Liver (tissue), 9 donors: ENCODE measurements around the gene IFIT1. TPM values are rescaled to one million over a fixed set of nuclear protein-coding genes. Genes with fewer than 3 reads are reported as not detected.
A peak's percentile ranks its signal among the peaks of the same experiment; 100 is the strongest.

Experiments used
- DNase-seq: peaks from one replicate; pipeline ENCODE4 v3.0.0-alpha.2; 2017; ENCODE audit warnings: low spot score
- H3K27ac ChIP-seq, 2 donors: one replicate each; pipeline ENCODE4 v1.7.0; 2013; ENCODE audit warnings: inconsistent platforms in 2 of 2, low read length in 2 of 2, control low read depth in 1 of 2, low read depth in 1 of 2, mild to moderate bottlenecking in 1 of 2
- H3K27me3 ChIP-seq, 4 donors: one replicate each; pipeline versions ENCODE4 v1.6.1 to v1.7.0; 2013; ENCODE audit warnings: low read length in 3 of 4, inconsistent platforms in 1 of 4, mild to moderate bottlenecking in 1 of 4, moderate library complexity in 1 of 4; ENCODE audit not compliant: control insufficient read depth in 4 of 4, insufficient read depth in 4 of 4
- H3K36me3 ChIP-seq, 4 donors: one replicate each; pipeline versions ENCODE4 v1.6.1 to v1.7.0; 2013; ENCODE audit warnings: low read length in 3 of 4, mild to moderate bottlenecking in 3 of 4, low read depth in 1 of 4, moderate library complexity in 1 of 4; ENCODE audit not compliant: control insufficient read depth in 4 of 4, insufficient read depth in 3 of 4
- H3K4me1 ChIP-seq, 4 donors: one replicate each; pipeline versions ENCODE4 v1.6.1 to v1.7.0; 2013; ENCODE audit warnings: low read length in 3 of 4, mild to moderate bottlenecking in 3 of 4, moderate library complexity in 1 of 4; ENCODE audit not compliant: control insufficient read depth in 4 of 4, insufficient read depth in 4 of 4
- H3K4me3 ChIP-seq, 3 donors: one replicate each; pipeline versions ENCODE4 v1.6.1 to v1.7.0; 2013; ENCODE audit warnings: low read length in 3 of 3, control low read depth in 1 of 3, low read depth in 1 of 3, mild to moderate bottlenecking in 1 of 3
- H3K9ac ChIP-seq, 2 donors: one replicate each; pipeline ENCODE4 v1.7.0; 2013; ENCODE audit warnings: low read length in 2 of 2, mild to moderate bottlenecking in 2 of 2, moderate library complexity in 2 of 2, control low read depth in 1 of 2, low read depth in 1 of 2
- H3K9me3 ChIP-seq, 4 donors: one replicate each; pipeline versions ENCODE4 v1.6.1 to v1.7.0; 2013; ENCODE audit warnings: low read length in 3 of 4; ENCODE audit not compliant: control insufficient read depth in 4 of 4
- ATF3 ChIP-seq: IDR thresholded peaks from 2 replicates; pipeline ENCODE4 v1.6.1; 2016; ENCODE audit warnings: antibody characterized with exemption
- EGR1 ChIP-seq, 2 donors: IDR thresholded peaks; 2 replicates each; pipeline ENCODE4 v1.6.1; 2016 to 2018; ENCODE audit warnings: antibody characterized with exemption in 2 of 2, low read depth in 2 of 2
- FOXA1 ChIP-seq: IDR thresholded peaks from 2 replicates; pipeline ENCODE4 v1.6.1; 2016; ENCODE audit warnings: antibody characterized with exemption
- FOXA2 ChIP-seq: IDR thresholded peaks from 2 replicates; pipeline ENCODE4 v1.6.1; 2016; ENCODE audit warnings: antibody characterized with exemption
- GABPA ChIP-seq, 2 donors: IDR thresholded peaks in 1 of 2; conservative IDR thresholded peaks in 1 of 2; 2 replicates each; pipeline ENCODE4 v1.6.1; 2016; ENCODE audit warnings: antibody characterized with exemption in 2 of 2, mild to moderate bottlenecking in 1 of 2, moderate library complexity in 1 of 2
- HNF4A ChIP-seq, 2 donors: conservative IDR thresholded peaks; 2 replicates each; pipeline ENCODE4 v1.6.1; 2016; ENCODE audit warnings: antibody characterized with exemption in 2 of 2, mild to moderate bottlenecking in 2 of 2
- HNF4G ChIP-seq: IDR thresholded peaks from 2 replicates; pipeline ENCODE4 v1.6.1; 2016; ENCODE audit warnings: antibody characterized with exemption
- JUND ChIP-seq, 2 donors: IDR thresholded peaks; 2 replicates each; pipeline ENCODE4 v1.6.1; 2016; ENCODE audit warnings: antibody characterized with exemption in 2 of 2
- NR2F2 ChIP-seq: IDR thresholded peaks from 2 replicates; pipeline ENCODE4 v1.6.1; 2016; ENCODE audit warnings: antibody characterized with exemption
- RAD21 ChIP-seq, 2 donors: IDR thresholded peaks; 2 replicates each; pipeline ENCODE4 v1.6.1; 2016; ENCODE audit warnings: antibody characterized with exemption in 2 of 2, mild to moderate bottlenecking in 2 of 2
- RXRA ChIP-seq, 2 donors: IDR thresholded peaks; 2 replicates each; pipeline ENCODE4 v1.6.1; 2017 to 2018; ENCODE audit warnings: antibody characterized with exemption in 2 of 2, mild to moderate bottlenecking in 1 of 2
- SP1 ChIP-seq: IDR thresholded peaks from 2 replicates; pipeline ENCODE4 v1.6.1; 2018; ENCODE audit warnings: antibody characterized with exemption, mild to moderate bottlenecking
- TAF1 ChIP-seq: conservative IDR thresholded peaks from 2 replicates; pipeline ENCODE4 v1.6.1; 2016; ENCODE audit warnings: antibody characterized with exemption, mild to moderate bottlenecking
- YY1 ChIP-seq: IDR thresholded peaks from 2 replicates; pipeline ENCODE4 v1.6.1; 2016; ENCODE audit warnings: antibody characterized with exemption, mild to moderate bottlenecking
- ZBTB33 ChIP-seq: IDR thresholded peaks from 2 replicates; pipeline ENCODE4 v1.6.1; 2016; ENCODE audit warnings: antibody characterized with exemption
- WGBS: extraction: QIAGEN DNeasy Blood & Tissue Kit; methylation state at CpG from one replicate; pipeline ENCODE4 v1.1.7; 2013; 5-methylcytosine and 5-hydroxymethylcytosine counted together
- polyA plus RNA-seq, 2 donors: library from polyadenylated mRNA; stranded (reverse) in 1 of 2; unstranded in 1 of 2; fragments of 200-250 nt in 1 of 2; fragments of >200 nt in 1 of 2; fragmentation: Nextera tagmentation in 1 of 2; extraction: Ambion mirVana in 1 of 2; gene quantifications; one replicate each; pipeline versions ENCODE4 v1.2.1 to v1.2.3, GENCODE V29; 2013 to 2015
- total RNA-seq, 2 donors: library from RNA; depleted of rRNA; stranded (reverse); fragments of >200 nt; gene quantifications; one replicate each; pipeline ENCODE4 v1.2.3, GENCODE V29; 2014
- TF ChIP-seq, protein P1 (sequence below): fragments of 150-350 bp; IDR thresholded peaks from 2 replicates; pipeline ENCODE4 v1.5.1; 2017; ENCODE audit warnings: improper control_type of control experiment, low read depth, low read length; ENCODE audit not compliant: missing input control
- TF ChIP-seq, protein P2 (sequence below): IDR thresholded peaks from 2 replicates; pipeline ENCODE4 v1.6.1; 2016; ENCODE audit warnings: antibody characterized with exemption, mild to moderate bottlenecking
- TF ChIP-seq, protein P3 (sequence below): IDR thresholded peaks from 2 replicates; pipeline ENCODE4 v1.6.1; 2016; ENCODE audit warnings: antibody characterized with exemption
- donor health status: healthy.
- donor health status: healthy.
- donor health status: healthy.
- donor health status: healthy.
- donor health status: healthy.

IFIT1 gene
- total and polyA plus RNA-seq, 4 donors = 8.1 to 17.5 (median 11.6) TPM

DNA sequence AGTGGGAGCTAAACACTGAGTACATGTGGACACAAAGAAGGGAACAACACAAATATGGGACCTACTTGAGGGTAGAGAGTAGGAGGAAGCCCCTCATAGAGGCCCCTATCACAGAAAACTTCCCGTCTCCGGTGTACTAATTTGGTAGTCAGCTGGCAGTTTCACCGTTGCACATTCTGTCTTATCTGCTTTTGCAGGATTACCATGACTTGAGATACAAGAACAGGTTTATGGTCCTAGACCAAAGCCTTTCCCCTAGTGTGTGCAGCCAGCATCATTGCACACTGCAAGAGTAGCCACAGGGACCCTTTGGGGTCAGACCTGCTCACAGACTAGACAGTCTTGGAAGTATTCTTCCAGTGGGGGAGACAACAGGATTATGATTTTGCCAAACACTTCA is 20.4 kb upstream of the IFIT1 start:
- DNase-seq = no peak
- 89% methylated on average over 3 of the region's 3 CpGs for WGBS
- Histone ChIP-seq H3K4me3 (no peak overlapping the region), H3K4me1 (peaks cover 4 to 51% (median 37%) of the 10 kb centered on the region in 4 donors), H3K9ac (no peak overlapping the region), H3K9me3 (no peaks in the 10 kb centered on the region), H3K36me3 (no peaks in the 10 kb centered on the region), H3K27ac (no peak overlapping the region), H3K27me3 (no peaks in the 10 kb centered on the region)
- TF ChIP-seq, protein P1, sequence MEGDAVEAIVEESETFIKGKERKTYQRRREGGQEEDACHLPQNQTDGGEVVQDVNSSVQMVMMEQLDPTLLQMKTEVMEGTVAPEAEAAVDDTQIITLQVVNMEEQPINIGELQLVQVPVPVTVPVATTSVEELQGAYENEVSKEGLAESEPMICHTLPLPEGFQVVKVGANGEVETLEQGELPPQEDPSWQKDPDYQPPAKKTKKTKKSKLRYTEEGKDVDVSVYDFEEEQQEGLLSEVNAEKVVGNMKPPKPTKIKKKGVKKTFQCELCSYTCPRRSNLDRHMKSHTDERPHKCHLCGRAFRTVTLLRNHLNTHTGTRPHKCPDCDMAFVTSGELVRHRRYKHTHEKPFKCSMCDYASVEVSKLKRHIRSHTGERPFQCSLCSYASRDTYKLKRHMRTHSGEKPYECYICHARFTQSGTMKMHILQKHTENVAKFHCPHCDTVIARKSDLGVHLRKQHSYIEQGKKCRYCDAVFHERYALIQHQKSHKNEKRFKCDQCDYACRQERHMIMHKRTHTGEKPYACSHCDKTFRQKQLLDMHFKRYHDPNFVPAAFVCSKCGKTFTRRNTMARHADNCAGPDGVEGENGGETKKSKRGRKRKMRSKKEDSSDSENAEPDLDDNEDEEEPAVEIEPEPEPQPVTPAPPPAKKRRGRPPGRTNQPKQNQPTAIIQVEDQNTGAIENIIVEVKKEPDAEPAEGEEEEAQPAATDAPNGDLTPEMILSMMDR = no peak
- TF ChIP-seq FOXA2 (no peak), YY1 (no peak), TAF1 (no peak), NR2F2 (no peak), RXRA (IDR thresholded peaks at IDR 0.05) (no peak)

GRCh38 chr10:89373916-89374711 is 18.3 kb upstream of the IFIT1 start:
- H3K4me3 ChIP-seq = no peak overlapping the region
- H3K27me3 ChIP-seq = no peaks in the 10 kb centered on the region
- peak overlapping the region; percentile 91 to 94 for H3K27ac ChIP-seq
- H3K4me1 ChIP-seq = peaks cover 4 to 41% (median 27%) of the 10 kb centered on the region in 4 donors
- no peaks in the 10 kb centered on the region for H3K9me3 ChIP-seq
- no peak for TF ChIP-seq TAF1
- peak in 1 of 2 donors; percentile 87 for TF ChIP-seq JUND (IDR thresholded peaks at IDR 0.05)
- peak; percentile 85 for TF ChIP-seq NR2F2
- peak; percentile 96 to 98 for TF ChIP-seq RXRA (IDR thresholded peaks at IDR 0.05)
- peak; percentile 90 for TF ChIP-seq FOXA2
- TF ChIP-seq HNF4G = peak; percentile 41
- TF ChIP-seq, protein P2, sequence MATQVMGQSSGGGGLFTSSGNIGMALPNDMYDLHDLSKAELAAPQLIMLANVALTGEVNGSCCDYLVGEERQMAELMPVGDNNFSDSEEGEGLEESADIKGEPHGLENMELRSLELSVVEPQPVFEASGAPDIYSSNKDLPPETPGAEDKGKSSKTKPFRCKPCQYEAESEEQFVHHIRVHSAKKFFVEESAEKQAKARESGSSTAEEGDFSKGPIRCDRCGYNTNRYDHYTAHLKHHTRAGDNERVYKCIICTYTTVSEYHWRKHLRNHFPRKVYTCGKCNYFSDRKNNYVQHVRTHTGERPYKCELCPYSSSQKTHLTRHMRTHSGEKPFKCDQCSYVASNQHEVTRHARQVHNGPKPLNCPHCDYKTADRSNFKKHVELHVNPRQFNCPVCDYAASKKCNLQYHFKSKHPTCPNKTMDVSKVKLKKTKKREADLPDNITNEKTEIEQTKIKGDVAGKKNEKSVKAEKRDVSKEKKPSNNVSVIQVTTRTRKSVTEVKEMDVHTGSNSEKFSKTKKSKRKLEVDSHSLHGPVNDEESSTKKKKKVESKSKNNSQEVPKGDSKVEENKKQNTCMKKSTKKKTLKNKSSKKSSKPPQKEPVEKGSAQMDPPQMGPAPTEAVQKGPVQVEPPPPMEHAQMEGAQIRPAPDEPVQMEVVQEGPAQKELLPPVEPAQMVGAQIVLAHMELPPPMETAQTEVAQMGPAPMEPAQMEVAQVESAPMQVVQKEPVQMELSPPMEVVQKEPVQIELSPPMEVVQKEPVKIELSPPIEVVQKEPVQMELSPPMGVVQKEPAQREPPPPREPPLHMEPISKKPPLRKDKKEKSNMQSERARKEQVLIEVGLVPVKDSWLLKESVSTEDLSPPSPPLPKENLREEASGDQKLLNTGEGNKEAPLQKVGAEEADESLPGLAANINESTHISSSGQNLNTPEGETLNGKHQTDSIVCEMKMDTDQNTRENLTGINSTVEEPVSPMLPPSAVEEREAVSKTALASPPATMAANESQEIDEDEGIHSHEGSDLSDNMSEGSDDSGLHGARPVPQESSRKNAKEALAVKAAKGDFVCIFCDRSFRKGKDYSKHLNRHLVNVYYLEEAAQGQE = peak; percentile 83
- peak; percentile 60 to 74 for TF ChIP-seq RAD21 (IDR thresholded peaks at IDR 0.05)
- peak; percentile 81 for TF ChIP-seq ATF3
- TF ChIP-seq, protein P3, sequence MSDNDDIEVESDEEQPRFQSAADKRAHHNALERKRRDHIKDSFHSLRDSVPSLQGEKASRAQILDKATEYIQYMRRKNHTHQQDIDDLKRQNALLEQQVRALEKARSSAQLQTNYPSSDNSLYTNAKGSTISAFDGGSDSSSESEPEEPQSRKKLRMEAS = peak; percentile 96
- TF ChIP-seq FOXA1 = peak; percentile 89
- TF ChIP-seq YY1 = peak; percentile 93
- peak in 1 of 2 donors; percentile 39 for TF ChIP-seq GABPA (IDR thresholded peaks at IDR 0.05 in 1 of 2, conservative IDR thresholded peaks at IDR 0.05 in 1 of 2)
- peak; percentile 75 to 84 for TF ChIP-seq EGR1 (IDR thresholded peaks at IDR 0.05; ENCODE audit: low read depth in 2 of 2)
- peak; percentile 98 for TF ChIP-seq SP1
- TF ChIP-seq HNF4A (conservative IDR thresholded peaks at IDR 0.05) = peak; percentile 81 to 85
- TF ChIP-seq, protein P1 = no peak
- TF ChIP-seq ZBTB33 = peak; percentile 89
- H3K36me3 ChIP-seq = no peaks in the 10 kb centered on the region
- peak overlapping the region in 1 of 2 donors; percentile 64 for H3K9ac ChIP-seq
- 9% methylated on average over 3 of the region's 3 CpGs for WGBS
- DNase-seq = no peak
